ENCODE results near the gene RAP1GDS1. TPM values are rescaled to one million over a fixed set of nuclear protein-coding genes. Genes with fewer than 3 reads are reported as not detected.

RAP1GDS1 gene
- total RNA-seq, 4 donors from 2014 or later = 33.3 to 48.4 (median 35.4) TPM

GRCh38 chr4:98242063-98242462 is 19.1 kb upstream of the RAP1GDS1 start:
- no peaks in the 10 kb centered on the region for H3K9me3 ChIP-seq
- no peaks in the 10 kb centered on the region for H3K36me3 ChIP-seq
- H3K4me1 ChIP-seq = no peaks in the 10 kb centered on the region
- no peak for TF ChIP-seq CTCF (IDR thresholded peaks at IDR 0.05)
- TF ChIP-seq POLR2A (IDR thresholded peaks at IDR 0.05) = no peak
- H3K4me3 ChIP-seq = no peak overlapping the region
- no peaks in the 10 kb centered on the region for H3K27me3 ChIP-seq
- DNase-seq = no peak
- H3K27ac ChIP-seq = no peak overlapping the region

- Histone ChIP-seq H3K36me3 (no peaks in the 10 kb centered on the region), H3K27ac (no peak overlapping the region), H3K9me3 (no peaks in the 10 kb centered on the region), H3K4me3 (no peak overlapping the region), H3K4me1 (no peaks in the 10 kb centered on the region), H3K27me3 (no peaks in the 10 kb centered on the region)
- no peak for TF ChIP-seq CTCF (IDR thresholded peaks at IDR 0.05)
- no peak for TF ChIP-seq POLR2A (IDR thresholded peaks at IDR 0.05)
- DNase-seq = no peak
These were observed 18.6 kb upstream of the RAP1GDS1 start for GRCh38 chr4:98242538-98242937.

- Histone ChIP-seq H3K9me3 (no peaks in the 10 kb centered on the region), H3K4me3 (no peak overlapping the region), H3K27ac (no peak overlapping the region), H3K4me1 (no peaks in the 10 kb centered on the region), H3K27me3 (no peaks in the 10 kb centered on the region), H3K36me3 (no peaks in the 10 kb centered on the region)
- no peak for DNase-seq
- TF ChIP-seq CTCF (IDR thresholded peaks at IDR 0.05) (no peak), POLR2A (IDR thresholded peaks at IDR 0.05) (no peak)
These were observed 16.0 kb upstream of the RAP1GDS1 start for GRCh38 chr4:98245226-98245625.

DNA sequence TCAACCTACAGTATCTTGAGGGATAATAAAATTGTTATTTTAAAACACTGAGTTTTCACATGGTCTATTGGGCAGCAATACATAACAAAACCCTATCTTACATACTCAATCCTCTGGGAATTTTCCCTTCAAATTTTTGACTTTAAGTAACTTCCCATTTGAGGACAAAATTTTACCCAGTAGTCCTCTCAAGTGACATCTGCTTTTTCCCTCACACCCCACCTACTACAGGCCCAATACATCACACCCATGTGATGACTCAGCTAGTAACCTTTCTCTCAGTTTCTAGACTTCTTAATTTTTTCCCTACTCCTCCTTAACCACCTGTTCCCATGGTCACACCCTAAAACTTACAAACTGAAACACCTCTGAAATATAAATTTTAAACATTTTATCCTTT is 12.2 kb upstream of the RAP1GDS1 start:
- no peak overlapping the region for H3K27ac ChIP-seq
- H3K4me3 ChIP-seq = no peak overlapping the region
- no peaks in the 10 kb centered on the region for H3K4me1 ChIP-seq
- no peaks in the 10 kb centered on the region for H3K27me3 ChIP-seq
- TF ChIP-seq POLR2A (IDR thresholded peaks at IDR 0.05) (no peak), CTCF (IDR thresholded peaks at IDR 0.05) (no peak)
- DNase-seq = no peak
- H3K9me3 ChIP-seq = no peaks in the 10 kb centered on the region
- H3K36me3 ChIP-seq = no peaks in the 10 kb centered on the region

GRCh38 chr4:98249831-98250230 is 11.4 kb upstream of the RAP1GDS1 start:
- Histone ChIP-seq H3K4me1 (no peaks in the 10 kb centered on the region), H3K9me3 (no peaks in the 10 kb centered on the region), H3K36me3 (no peaks in the 10 kb centered on the region), H3K4me3 (no peak overlapping the region), H3K27ac (no peak overlapping the region), H3K27me3 (no peaks in the 10 kb centered on the region)
- TF ChIP-seq CTCF (IDR thresholded peaks at IDR 0.05) = no peak
- TF ChIP-seq POLR2A (IDR thresholded peaks at IDR 0.05) = no peak
- no peak for DNase-seq

DNA sequence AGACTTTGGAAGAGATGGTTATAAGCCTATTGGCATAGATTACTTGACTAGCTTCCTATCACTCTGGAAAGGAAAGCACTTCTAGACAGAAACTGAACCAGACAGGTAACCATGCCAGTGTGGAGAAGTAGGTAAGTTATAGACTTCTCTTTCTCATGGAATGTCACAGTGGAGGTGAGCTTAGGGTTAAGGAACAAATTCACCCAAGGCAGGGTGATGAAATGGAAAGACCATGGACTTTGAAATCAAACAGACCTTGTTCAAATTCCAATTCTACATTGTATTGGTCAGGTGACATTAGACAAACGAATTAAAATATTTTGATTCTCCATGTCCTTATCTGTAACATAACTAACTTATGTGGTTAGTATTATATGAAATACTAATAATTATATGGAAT is 7.7 kb upstream of the RAP1GDS1 start:
- Histone ChIP-seq H3K9me3 (no peaks in the 10 kb centered on the region), H3K4me3 (no peak overlapping the region), H3K36me3 (no peaks in the 10 kb centered on the region), H3K27ac (no peak overlapping the region), H3K4me1 (no peaks in the 10 kb centered on the region), H3K27me3 (no peaks in the 10 kb centered on the region)
- TF ChIP-seq CTCF (IDR thresholded peaks at IDR 0.05) = no peak
- TF ChIP-seq POLR2A (IDR thresholded peaks at IDR 0.05) = no peak
- no peak for DNase-seq

Measured in Peyer's patch (tissue), 4 donors.